Measurements from ENCODE around the gene KNDC1. TPM values are rescaled to one million over a fixed set of nuclear protein-coding genes. Genes with fewer than 3 reads are reported as not detected.
A peak's percentile ranks its signal among the peaks of the same experiment; 100 is the strongest.

Gene KNDC1
- total RNA-seq, 5 donors from 2014 or later (not counting 1 experiment from before 2014, with no cell fraction given), result 0.09 to 1.2 (median 0.35) TPM

DNA sequence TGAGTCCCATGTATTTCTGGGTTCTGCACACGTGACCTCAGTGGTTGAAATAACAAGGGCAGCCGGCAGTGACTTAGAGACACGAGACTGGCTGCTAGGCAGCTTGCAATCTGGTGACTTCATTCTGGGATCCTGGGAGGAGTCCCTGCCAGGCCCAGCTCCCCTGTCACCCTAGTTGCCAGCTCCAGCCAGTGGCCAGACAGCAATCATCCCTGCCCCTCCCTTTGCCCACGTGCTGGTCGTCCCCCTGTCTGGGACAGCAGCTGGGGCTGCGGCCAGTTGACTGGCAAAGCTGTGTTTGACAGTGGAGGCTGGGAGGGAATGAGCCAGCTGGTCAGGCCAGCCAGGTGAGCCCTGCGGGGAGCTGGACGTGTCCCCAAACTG lies 42.3 kb upstream of the KNDC1 start:
- H3K9me3 ChIP-seq, result no peaks in the 10 kb centered on the region
- DNase-seq, result no peak
- no peak overlapping the region for H3K4me3 ChIP-seq (ENCODE audit: control insufficient read depth in 1 of 2, extremely low read depth in 1 of 2, low read length in 1 of 2)
- Mint-ChIP-seq H3K27me3 (peaks cover under 1 to 3% of the 10 kb centered on the region in 2 donors), H3K36me3 (no peaks in the 10 kb centered on the region), H3K9me3 (peaks cover 0 to 8% (median 3%) of the 10 kb centered on the region in 3 donors), H3K4me1 (peaks cover 0 to under 1% (median 0%) of the 10 kb centered on the region in 3 donors), H3K4me3 (no peak overlapping the region), H3K27ac (no peak overlapping the region)
- no peaks in the 10 kb centered on the region for H3K36me3 ChIP-seq (ENCODE audit: control insufficient read depth in 2 of 2, extremely low read depth in 1 of 2, insufficient read depth in 1 of 2, low read length in 1 of 2)
- no peak for ATAC-seq (replicated peaks in 1 of 4)
- POLR2A ChIA-PET, result no interaction called here
- CTCF ChIA-PET, result no interaction called here
- no peak overlapping the region for H3K27ac ChIP-seq (ENCODE audit: low read length)
- peaks cover 0 to 33% of the 10 kb centered on the region in 2 experiments for H3K27me3 ChIP-seq (replicated peaks in 1 of 2; ENCODE audit: control insufficient read depth in 2 of 2, extremely low read depth in 1 of 2, insufficient read depth in 2 of 2, low read length in 1 of 2)
- peaks cover 0 to 3% of the 10 kb centered on the region in 2 experiments for H3K4me1 ChIP-seq (ENCODE audit: control insufficient read depth in 1 of 2, extremely low read depth in 1 of 2, insufficient read depth in 2 of 2, low read length in 2 of 2)
- 84% methylated on average over 3 of the region's 8 CpGs for WGBS (ENCODE audit: insufficient coverage)

DNA sequence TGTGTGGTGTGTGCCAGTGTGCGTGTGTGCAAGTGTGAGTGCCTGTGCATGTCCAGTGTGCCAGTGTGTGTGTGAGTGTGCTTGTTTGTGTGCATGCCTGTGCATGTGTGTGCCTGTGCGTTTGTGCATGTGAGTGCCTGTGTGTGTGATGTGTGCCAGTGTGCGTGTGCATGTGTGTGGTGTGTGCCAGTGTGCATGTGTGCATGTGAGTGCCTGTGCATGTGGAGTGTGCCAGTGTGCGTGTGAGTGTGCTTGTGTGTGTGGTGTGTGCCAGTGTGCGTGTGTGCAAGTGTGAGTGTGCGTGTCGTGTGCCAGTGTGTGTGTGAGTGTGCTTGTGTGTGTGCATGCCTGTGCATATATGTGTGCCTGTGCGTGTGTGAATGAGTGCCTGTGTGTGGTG lies 38.5 kb upstream of the KNDC1 start:
- Mint-ChIP-seq H3K27ac (no peak overlapping the region), H3K4me3 (no peak overlapping the region), H3K27me3 (peaks cover 20 to 25% of the 10 kb centered on the region in 2 donors), H3K36me3 (no peaks in the 10 kb centered on the region), H3K9me3 (peaks cover 0 to 8% (median 3%) of the 10 kb centered on the region in 3 donors), H3K4me1 (peaks cover 0 to 12% (median 8%) of the 10 kb centered on the region in 3 donors)
- peaks cover 0 to 54% of the 10 kb centered on the region in 2 experiments for H3K27me3 ChIP-seq (replicated peaks in 1 of 2; ENCODE audit: control insufficient read depth in 2 of 2, extremely low read depth in 1 of 2, insufficient read depth in 2 of 2, low read length in 1 of 2)
- ATAC-seq (replicated peaks in 1 of 4) (no peak), DNase-seq (no peak)
- no peaks in the 10 kb centered on the region for H3K36me3 ChIP-seq (ENCODE audit: control insufficient read depth in 2 of 2, extremely low read depth in 1 of 2, insufficient read depth in 1 of 2, low read length in 1 of 2)
- ChIA-PET CTCF (no interaction called here), POLR2A (no interaction called here)
- H3K9me3 ChIP-seq, result no peaks in the 10 kb centered on the region
- H3K4me3 ChIP-seq (ENCODE audit: control insufficient read depth in 1 of 2, extremely low read depth in 1 of 2, low read length in 1 of 2), result no peak overlapping the region
- H3K4me1 ChIP-seq (ENCODE audit: control insufficient read depth in 1 of 2, extremely low read depth in 1 of 2, insufficient read depth in 2 of 2, low read length in 2 of 2), result peaks cover 0 to 9% of the 10 kb centered on the region in 2 experiments
- H3K27ac ChIP-seq (ENCODE audit: low read length), result no peak overlapping the region
- WGBS (ENCODE audit: insufficient coverage), result 92% methylated on average over 6 of the region's 8 CpGs

DNA sequence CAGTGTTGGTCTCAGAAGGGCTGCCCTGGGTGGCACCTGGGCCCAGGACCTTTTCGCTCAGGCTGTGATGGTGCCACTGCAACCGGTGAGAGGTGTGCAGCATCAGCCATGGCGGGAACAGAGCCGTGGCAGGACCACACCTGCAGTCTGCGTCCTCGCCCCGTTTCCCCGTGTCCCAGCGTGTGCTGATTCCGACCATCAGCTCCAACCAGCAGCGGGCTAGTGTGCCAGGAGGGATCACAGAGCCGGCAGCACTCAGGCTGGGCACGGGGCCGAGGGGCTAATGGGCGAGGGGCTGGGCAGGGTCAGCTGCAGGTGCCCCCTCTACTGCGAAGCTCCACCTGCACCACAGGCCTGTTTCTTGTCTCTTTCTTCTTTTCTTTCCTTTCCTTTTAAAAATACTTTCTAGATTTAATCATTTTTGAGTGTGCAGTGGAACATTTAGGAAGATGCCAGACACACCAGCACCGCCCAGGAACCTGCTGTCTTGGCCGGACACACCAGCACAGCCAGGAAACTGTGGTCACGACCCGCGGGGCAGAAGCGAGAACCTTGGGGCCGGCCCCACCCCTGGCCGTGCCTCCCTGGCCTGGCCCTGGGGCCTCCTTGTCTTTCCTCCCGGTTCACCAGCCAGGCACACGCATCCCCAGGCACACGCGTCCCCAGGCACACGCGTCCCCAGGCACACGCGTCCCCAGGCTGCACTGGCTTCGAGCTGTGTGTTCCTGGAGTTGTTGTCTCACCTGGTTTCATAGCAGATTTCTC lies 37.7 kb upstream of the KNDC1 start:
- POLR2A ChIA-PET, result no interaction called here
- Histone ChIP-seq H3K4me3 (ENCODE audit: control insufficient read depth in 1 of 2, extremely low read depth in 1 of 2, low read length in 1 of 2) (no peak overlapping the region), H3K27me3 (replicated peaks in 1 of 2; ENCODE audit: control insufficient read depth in 2 of 2, extremely low read depth in 1 of 2, insufficient read depth in 2 of 2, low read length in 1 of 2) (peaks cover 0 to 54% of the 10 kb centered on the region in 2 experiments), H3K27ac (ENCODE audit: low read length) (no peak overlapping the region), H3K9me3 (no peaks in the 10 kb centered on the region), H3K36me3 (ENCODE audit: control insufficient read depth in 2 of 2, extremely low read depth in 1 of 2, insufficient read depth in 1 of 2, low read length in 1 of 2) (no peaks in the 10 kb centered on the region), H3K4me1 (ENCODE audit: control insufficient read depth in 1 of 2, extremely low read depth in 1 of 2, insufficient read depth in 2 of 2, low read length in 2 of 2) (peaks cover 0 to 9% of the 10 kb centered on the region in 2 experiments)
- H3K4me3 Mint-ChIP-seq, result peak overlapping the region in 1 of 3 donors; percentile 28
- DNase-seq (no peak), ATAC-seq (replicated peaks in 1 of 4) (no peak)
- 49% methylated on average over 30 of the region's 33 CpGs for WGBS (ENCODE audit: insufficient coverage)
- peaks cover 0 to 8% (median 3%) of the 10 kb centered on the region in 3 donors for H3K9me3 Mint-ChIP-seq
- peaks cover 0 to 12% (median 8%) of the 10 kb centered on the region in 3 donors for H3K4me1 Mint-ChIP-seq
- H3K27me3 Mint-ChIP-seq, result peaks cover 20 to 25% of the 10 kb centered on the region in 2 donors
- no peaks in the 10 kb centered on the region for H3K36me3 Mint-ChIP-seq
- CTCF ChIA-PET, result no interaction called here
- no peak overlapping the region for H3K27ac Mint-ChIP-seq

DNA sequence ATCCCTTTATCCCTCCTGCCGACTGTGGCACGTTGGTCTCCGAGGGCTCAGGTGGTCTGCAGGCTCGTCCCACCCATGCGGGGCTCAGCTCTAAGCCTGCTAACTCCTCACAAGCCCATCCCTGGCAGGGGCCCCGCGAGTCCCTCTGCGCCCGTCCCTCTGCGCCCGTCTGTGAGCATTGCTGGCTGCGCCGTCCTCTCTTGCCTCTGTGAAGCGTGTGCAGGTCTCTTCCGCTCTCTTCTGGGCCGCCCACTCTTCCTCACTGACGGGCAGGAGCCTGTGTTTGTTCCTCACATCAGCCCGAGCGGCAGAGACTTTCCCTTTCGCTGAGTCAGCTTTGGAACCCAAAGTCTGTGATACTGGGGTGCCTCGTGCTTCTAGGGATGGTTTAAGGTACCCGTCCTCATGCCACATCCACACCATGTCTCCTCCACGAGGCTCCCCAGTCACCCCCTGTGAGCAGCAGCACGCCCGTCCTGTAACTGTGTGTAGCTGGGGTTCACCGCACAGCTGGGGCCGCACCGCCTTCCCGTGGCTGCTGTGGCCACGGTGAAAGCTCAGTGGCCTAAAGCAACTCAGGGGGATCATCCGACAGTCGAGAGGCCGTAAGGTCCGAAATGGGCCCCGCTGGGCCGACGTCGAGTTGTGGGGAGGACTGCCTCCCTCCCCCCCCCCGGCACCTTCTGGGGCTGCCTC lies 36.8 kb upstream of the KNDC1 start:
- Mint-ChIP-seq H3K9me3 (peaks cover 0 to 6% (median 3%) of the 10 kb centered on the region in 3 donors), H3K4me3 (peak overlapping the region in 2 of 3 donors; percentile 28 to 34), H3K4me1 (peaks cover 0 to 12% (median 8%) of the 10 kb centered on the region in 3 donors), H3K36me3 (no peaks in the 10 kb centered on the region), H3K27ac (no peak overlapping the region), H3K27me3 (peaks cover 19 to 25% of the 10 kb centered on the region in 2 donors)
- POLR2A ChIA-PET, result no interaction called here
- Histone ChIP-seq H3K4me3 (ENCODE audit: control insufficient read depth in 1 of 2, extremely low read depth in 1 of 2, low read length in 1 of 2) (no peak overlapping the region), H3K9me3 (no peaks in the 10 kb centered on the region), H3K27me3 (replicated peaks in 1 of 2; ENCODE audit: control insufficient read depth in 2 of 2, extremely low read depth in 1 of 2, insufficient read depth in 2 of 2, low read length in 1 of 2) (peaks cover 0 to 49% of the 10 kb centered on the region in 2 experiments), H3K4me1 (ENCODE audit: control insufficient read depth in 1 of 2, extremely low read depth in 1 of 2, insufficient read depth in 2 of 2, low read length in 2 of 2) (peaks cover 0 to 9% of the 10 kb centered on the region in 2 experiments), H3K36me3 (ENCODE audit: control insufficient read depth in 2 of 2, extremely low read depth in 1 of 2, insufficient read depth in 1 of 2, low read length in 1 of 2) (no peaks in the 10 kb centered on the region), H3K27ac (ENCODE audit: low read length) (no peak overlapping the region)
- 63% methylated on average over 32 of the region's 39 CpGs for WGBS (ENCODE audit: insufficient coverage)
- CTCF ChIA-PET, result no interaction called here
- DNase-seq, result peak in 1 of 35 experiments; percentile 1
- no peak for ATAC-seq (replicated peaks in 1 of 4)

DNA sequence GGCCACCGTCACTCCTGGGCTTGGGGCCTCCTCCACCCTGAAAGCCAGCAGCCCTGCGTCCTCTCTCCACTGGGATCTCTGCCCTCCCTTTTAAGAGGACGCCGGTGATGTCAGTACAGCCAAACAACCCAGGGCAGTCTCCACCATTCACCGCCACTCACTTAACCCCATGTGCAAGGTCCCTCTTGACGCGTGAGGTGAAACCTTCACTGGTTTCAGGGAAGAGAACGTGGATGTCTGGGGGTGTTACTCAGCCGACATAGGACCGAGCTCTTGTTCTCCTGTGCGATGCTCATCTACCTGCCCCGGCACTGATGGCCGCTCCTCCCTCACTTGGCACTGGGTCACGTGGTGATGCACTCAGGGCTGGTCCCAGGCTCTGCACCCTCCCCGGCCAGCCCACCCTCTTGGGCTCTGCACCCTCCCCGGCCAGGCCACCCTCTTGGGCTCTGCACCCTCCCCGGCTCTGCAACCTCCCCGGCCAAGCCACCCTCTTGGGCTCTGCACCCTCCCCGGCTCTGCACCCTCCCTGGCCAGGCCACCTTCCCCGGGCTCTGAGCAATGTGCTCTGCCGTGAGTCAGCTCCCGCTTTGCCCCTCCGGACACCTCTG lies 36.2 kb upstream of the KNDC1 start:
- CTCF ChIA-PET, result no interaction called here
- H3K9me3 ChIP-seq, result no peaks in the 10 kb centered on the region
- H3K27ac ChIP-seq (ENCODE audit: low read length), result no peak overlapping the region
- Mint-ChIP-seq H3K27ac (no peak overlapping the region), H3K9me3 (peaks cover 0 to 5% (median 1%) of the 10 kb centered on the region in 3 donors), H3K27me3 (peaks cover 19 to 25% of the 10 kb centered on the region in 2 donors), H3K36me3 (no peaks in the 10 kb centered on the region), H3K4me3 (peak overlapping the region in 1 of 3 donors; percentile 19), H3K4me1 (peaks cover 0 to 12% (median 8%) of the 10 kb centered on the region in 3 donors)
- peaks cover 0 to 49% of the 10 kb centered on the region in 2 experiments for H3K27me3 ChIP-seq (replicated peaks in 1 of 2; ENCODE audit: control insufficient read depth in 2 of 2, extremely low read depth in 1 of 2, insufficient read depth in 2 of 2, low read length in 1 of 2)
- ATAC-seq (replicated peaks in 1 of 4) (no peak), DNase-seq (peak in 1 of 35 experiments; percentile 2)
- no peak overlapping the region for H3K4me3 ChIP-seq (ENCODE audit: control insufficient read depth in 1 of 2, extremely low read depth in 1 of 2, low read length in 1 of 2)
- H3K4me1 ChIP-seq (ENCODE audit: control insufficient read depth in 1 of 2, extremely low read depth in 1 of 2, insufficient read depth in 2 of 2, low read length in 2 of 2), result peaks cover 0 to 9% of the 10 kb centered on the region in 2 experiments
- no peaks in the 10 kb centered on the region for H3K36me3 ChIP-seq (ENCODE audit: control insufficient read depth in 2 of 2, extremely low read depth in 1 of 2, insufficient read depth in 1 of 2, low read length in 1 of 2)
- 85% methylated on average over 20 of the region's 23 CpGs for WGBS (ENCODE audit: insufficient coverage)
- POLR2A ChIA-PET, result no interaction called here
